WERI-Rb-1 (cell line): ENCODE results near the gene ATP6V0E2.

Experiments
- DNase-seq: peaks from one replicate; pipeline ENCODE4 v3.0.0-alpha.2; 2020
- H3K27ac ChIP-seq: fragments of 250-450 bp; sonication (Bioruptor Pico); 2 replicates; pipeline ENCODE4 v1.5.1; 2020; ENCODE audit warnings: mild to moderate bottlenecking, moderate library complexity
- H3K27me3 ChIP-seq: fragments of 250-450 bp; sonication (Bioruptor Pico); 2 replicates; pipeline ENCODE4 v1.5.1; 2021; ENCODE audit warnings: mild to moderate bottlenecking, low read depth, moderate library complexity; ENCODE audit not compliant: insufficient read depth, severe bottlenecking
- H3K36me3 ChIP-seq: fragments of 250-450 bp; sonication (Bioruptor Pico); 2 replicates; pipeline ENCODE4 v1.5.1; 2020; ENCODE audit warnings: mild to moderate bottlenecking, moderate library complexity
- H3K4me3 ChIP-seq: 2 replicates; pipeline ENCODE4 v1.5.1; 2011; ENCODE audit warnings: low read depth, mild to moderate bottlenecking, control low read depth, low read length
- H3K9me3 ChIP-seq: fragments of 250-450 bp; sonication (Bioruptor Pico); 2 replicates; pipeline ENCODE4 v1.5.1; 2021; ENCODE audit warnings: mild to moderate bottlenecking, moderate library complexity; ENCODE audit not compliant: severe bottlenecking
- CTCF ChIP-seq: IDR thresholded peaks from 2 replicates; pipeline ENCODE4 v1.5.1; 2011; ENCODE audit warnings: low read depth, mild to moderate bottlenecking, control low read depth, inconsistent platforms, low read length

Gene ATP6V0E2

GRCh38 chr7:149875396-149875795 is 1.6 kb downstream of the ATP6V0E2 start:
- Histone ChIP-seq H3K27me3 (no peaks in the 10 kb centered on the region), H3K9me3 (no peaks in the 10 kb centered on the region), H3K36me3 (peaks cover 19% of the 10 kb centered on the region), H3K4me3 (no peak overlapping the region), H3K27ac (no peak overlapping the region)
- no peak for DNase-seq
- no peak for TF ChIP-seq CTCF

- H3K36me3 ChIP-seq, result peaks cover 13% of the 10 kb centered on the region
- H3K27me3 ChIP-seq, result no peaks in the 10 kb centered on the region
- H3K27ac ChIP-seq, result no peak overlapping the region
- no peaks in the 10 kb centered on the region for H3K9me3 ChIP-seq
- DNase-seq, result no peak
- TF ChIP-seq CTCF, result no peak
- H3K4me3 ChIP-seq, result no peak overlapping the region
Measured at GRCh38 chr7:149877890-149878522, 4.2 kb downstream of the ATP6V0E2 start.

DNA sequence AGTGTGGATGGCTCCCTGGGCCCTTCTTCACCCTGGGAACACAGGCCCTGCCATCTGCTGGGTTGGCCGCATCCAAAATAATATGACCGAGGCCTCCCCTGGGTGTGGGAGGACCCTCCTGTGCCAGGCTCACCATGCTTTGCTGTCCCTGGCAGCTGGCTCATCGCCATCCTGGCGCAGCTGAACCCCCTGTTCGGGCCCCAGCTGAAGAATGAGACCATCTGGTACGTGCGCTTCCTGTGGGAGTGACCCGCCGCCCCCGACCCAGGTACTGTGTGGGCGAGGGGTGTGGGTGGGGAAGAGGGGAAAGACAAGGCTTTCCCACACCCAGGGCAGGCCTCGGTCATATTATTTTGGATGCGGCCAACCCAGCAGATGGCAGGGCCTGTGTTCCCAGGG is 4.8 kb downstream of the ATP6V0E2 start:
- H3K27me3 ChIP-seq, result no peaks in the 10 kb centered on the region
- no peak overlapping the region for H3K4me3 ChIP-seq
- TF ChIP-seq CTCF, result no peak
- no peaks in the 10 kb centered on the region for H3K9me3 ChIP-seq
- H3K36me3 ChIP-seq, result peaks cover 13% of the 10 kb centered on the region
- H3K27ac ChIP-seq, result no peak overlapping the region
- DNase-seq, result no peak

GRCh38 chr7:149879271-149879743 is 5.5 kb downstream of the ATP6V0E2 start:
- no peaks in the 10 kb centered on the region for H3K27me3 ChIP-seq
- H3K36me3 ChIP-seq, result peaks cover 13% of the 10 kb centered on the region
- peak overlapping the region; percentile 36 for H3K27ac ChIP-seq
- no peak for DNase-seq
- H3K4me3 ChIP-seq, result no peak overlapping the region
- H3K9me3 ChIP-seq, result no peaks in the 10 kb centered on the region
- no peak for TF ChIP-seq CTCF

DNA sequence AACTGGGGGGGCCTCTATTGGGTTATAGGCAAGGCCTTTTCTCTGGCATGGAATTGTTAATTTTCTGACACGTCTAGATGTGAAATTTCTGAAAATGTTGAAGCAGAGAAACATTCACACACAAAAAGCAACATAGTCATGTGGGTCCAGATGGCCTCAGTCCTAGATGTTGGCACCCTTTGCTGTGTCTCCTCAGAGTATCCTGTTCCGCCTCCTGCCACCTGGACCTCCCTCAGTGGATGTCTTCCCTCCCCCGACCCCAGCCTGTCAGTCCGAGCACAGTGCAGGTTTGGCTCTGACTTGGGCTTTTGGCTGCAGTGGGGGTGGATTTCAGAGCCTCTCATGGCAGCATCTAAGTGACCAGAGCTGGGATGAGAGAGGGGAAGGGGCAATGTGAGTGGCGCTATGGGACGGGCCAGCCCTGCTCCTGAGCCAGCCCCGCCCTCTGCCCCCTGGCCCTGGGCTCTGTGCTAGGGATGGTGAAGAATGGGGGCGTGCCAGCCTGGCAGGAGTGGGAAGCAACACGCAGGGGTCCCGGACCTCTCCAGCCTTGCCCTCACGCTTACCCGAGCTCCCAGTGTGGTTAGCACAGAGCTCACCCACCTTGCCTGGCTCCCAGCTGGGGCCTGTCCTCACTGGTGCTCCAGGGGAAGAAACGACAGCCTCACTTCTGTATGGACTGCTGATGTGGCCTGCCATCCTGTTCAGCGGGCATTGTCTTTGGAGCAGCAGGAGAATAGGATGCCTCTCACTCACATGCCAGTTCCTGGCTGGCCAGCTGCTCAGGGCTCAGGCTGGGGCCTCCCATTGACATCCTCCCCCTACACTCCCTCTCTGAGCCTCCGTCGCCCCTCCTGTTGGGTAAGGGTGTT is 6.2 kb downstream of the ATP6V0E2 start:
- peak; percentile 42 for DNase-seq
- no peaks in the 10 kb centered on the region for H3K27me3 ChIP-seq
- H3K36me3 ChIP-seq, result peaks cover 13% of the 10 kb centered on the region
- no peaks in the 10 kb centered on the region for H3K9me3 ChIP-seq
- no peak for TF ChIP-seq CTCF
- H3K27ac ChIP-seq, result peak overlapping the region; percentile 36
- no peak overlapping the region for H3K4me3 ChIP-seq
